T-helper 22 cell (primary cell): ENCODE measurements around the gene PIGO.
A peak's percentile ranks its signal among the peaks of the same experiment; 100 is the strongest.

Experiments
- DNase-seq: peaks from one replicate; pipeline ENCODE4 v3.0.0-alpha.2; 2020; ENCODE audit warnings: low read depth

The PIGO gene

DNA sequence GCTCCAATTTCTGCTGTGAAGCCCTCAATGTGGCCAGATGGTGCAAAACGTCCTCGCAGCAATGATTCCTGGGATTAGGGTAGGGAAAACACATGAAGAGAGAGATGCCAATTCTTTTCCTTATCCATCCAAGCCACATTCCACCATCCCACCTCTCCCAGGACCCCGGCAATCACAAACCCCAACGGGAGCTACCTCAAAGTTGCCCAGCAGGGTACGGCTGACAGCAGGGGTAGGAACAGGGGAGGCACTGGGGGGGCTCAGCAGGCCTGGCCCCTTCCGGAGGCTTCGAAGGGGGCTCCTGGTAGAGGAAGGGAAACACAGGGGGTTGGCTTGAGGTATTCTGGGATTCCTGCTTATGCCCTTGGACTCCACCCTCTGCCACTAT, 9.9 kb upstream of the PIGO start:
- DNase-seq = no peak

- DNase-seq = no peak
Observed at GRCh38 chr9:35105571-35106342, 9.4 kb upstream of the PIGO start.

GRCh38 chr9:35105126-35105525, 8.7 kb upstream of the PIGO start:
- no peak for DNase-seq

DNA sequence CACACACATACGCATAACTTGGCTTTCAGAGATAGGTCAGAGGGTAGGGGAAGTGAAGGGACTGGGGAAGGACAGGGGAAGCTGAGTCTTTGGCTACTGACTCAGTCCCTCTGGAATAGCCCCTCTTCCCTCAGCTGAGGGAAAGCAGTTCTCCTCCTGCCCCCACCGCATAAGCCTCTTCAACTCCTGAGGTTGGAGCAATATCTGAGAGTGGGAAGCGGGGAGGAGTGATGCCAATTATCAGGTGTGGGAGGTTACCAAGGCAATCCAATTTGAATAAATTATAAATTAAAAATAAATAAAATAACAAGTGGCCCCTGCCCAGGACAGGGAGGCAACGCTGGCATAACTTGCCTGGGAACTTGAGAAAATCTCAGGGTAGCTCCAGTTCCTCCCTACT, 8.2 kb upstream of the PIGO start:
- no peak for DNase-seq

DNA sequence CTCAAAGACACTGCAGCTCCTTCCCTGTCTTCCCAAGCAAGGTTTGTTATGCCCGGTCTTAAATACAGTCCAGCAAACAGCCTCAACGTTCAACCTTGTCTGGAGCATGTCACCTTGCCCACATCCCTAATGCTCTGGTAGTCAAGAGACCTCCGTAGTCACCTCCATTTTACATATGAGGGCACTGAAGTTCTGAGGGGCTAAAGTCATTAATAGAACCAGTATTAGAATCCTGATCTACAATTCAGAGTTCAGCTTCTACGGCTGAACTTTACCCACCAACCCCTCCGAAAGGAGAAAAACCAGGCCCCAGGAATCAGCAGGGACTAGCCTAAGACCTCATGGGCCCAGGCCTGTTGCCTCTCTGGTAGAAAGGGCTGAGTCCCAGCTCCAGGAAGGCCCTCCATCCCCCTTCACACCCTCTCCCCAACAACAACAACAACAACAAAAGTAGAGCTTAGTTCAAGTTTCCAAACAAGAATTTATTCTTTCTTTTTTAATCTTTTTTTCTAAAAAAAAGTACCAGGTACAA, 7.3 kb upstream of the PIGO start:
- DNase-seq = no peak

DNA sequence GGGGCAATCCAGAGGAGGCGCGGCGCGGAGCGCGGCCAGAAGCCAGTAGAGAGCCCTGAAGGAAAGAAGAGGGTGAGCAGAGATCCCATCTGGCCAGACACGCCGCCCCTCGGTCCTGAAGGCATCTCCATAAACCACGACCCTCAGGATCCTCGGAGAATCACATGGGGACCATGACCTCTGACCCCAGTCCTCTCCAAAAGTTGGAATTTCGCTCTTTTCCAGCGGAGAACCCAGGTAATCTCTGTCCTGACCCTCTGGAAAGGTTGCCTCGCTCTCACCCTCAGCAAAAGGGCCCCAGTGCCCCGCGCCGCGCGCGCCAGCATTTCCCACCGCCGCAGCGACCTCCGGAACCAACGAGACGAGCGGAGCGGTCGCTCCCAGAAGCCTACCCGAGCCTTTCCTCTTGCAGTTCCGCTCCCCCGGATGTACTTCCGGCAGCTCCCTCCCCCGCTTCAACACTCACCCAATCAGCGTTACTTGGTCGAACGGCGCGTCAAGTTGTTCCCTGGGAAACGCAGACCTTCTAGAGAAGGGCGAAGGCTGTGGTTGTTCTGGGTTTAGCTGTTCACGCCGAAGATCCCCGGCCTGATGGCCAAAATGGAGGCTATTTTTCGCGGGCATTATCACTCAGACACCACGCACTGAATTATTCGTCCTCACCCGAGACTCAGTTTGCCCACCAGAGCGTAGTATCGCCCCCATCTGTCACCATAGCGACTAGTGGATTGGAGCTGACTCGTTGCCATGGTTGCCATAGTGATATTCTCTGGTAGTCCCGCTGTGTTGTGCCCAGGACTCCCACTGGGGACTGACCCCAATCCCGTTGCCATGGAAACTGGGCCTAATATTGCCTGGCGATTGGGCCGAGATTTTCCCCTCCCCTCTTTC, 6.6 kb upstream of the PIGO start, which contains the start of gene STOML2:
STOML2 (minus strand) TSS at position 363 of the 891 bp plus-strand sequence; CDS start at position 326, 37 bp downstream.
- peak; percentile 89 for DNase-seq

- DNase-seq = no peak
Observed at GRCh38 chr9:35102465-35102768, 6.0 kb upstream of the PIGO start.

GRCh38 chr9:35097573-35097972, 1.2 kb upstream of the PIGO start:
- DNase-seq = no peak

GRCh38 chr9:35091536-35091935, 4.9 kb downstream of the PIGO start:
- no peak for DNase-seq

- DNase-seq = no peak
Observed at GRCh38 chr9:35089434-35089833, 7.0 kb downstream of the PIGO start.

GRCh38 chr9:35085078-35085477, 11.3 kb downstream of the PIGO start:
- DNase-seq = no peak

DNA sequence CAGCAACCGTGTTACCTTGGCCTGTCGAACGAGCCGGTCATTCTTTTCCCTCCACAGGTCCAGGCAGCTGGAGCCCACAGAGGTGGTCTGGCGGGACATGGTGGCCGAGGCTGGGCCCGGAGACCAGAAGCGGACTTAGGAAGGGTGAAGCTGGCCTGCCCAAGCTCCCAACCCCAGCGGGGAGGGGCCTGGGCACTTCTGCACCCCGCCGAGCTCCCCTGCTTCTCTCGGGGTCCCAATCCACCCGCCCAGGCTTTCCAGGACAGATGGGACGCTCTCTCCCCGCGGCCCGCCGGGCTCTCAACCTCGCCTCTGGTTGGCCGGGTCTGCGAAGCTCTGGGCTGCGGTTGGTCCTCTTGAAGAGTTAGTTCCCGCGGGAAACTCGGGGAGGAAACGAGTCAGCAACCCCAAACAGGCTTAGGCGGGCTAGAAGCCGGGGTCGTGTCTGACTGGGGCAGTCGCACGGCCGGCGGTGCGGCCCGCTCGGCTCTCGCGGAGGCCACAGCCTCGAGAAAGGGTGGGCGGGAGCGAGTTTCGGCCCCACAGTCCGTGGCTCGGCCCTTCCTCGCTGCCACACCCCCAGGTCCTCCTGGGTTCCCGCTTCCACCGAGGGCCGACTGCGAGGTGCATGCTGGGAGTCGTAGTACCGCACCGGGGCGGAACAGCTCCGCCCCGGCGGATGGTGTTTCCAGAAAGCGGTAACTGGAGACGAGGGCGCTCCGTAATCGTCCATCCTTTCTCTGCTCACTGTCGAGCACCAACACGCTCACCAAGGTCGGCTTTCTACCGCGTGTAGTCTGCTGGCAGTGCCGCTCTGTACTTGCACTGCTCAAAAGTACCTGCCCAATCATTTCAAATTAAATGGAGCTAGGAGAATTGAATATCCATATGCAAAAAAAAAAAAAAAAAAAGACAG, 16.7 kb downstream of the PIGO start, which contains the start of gene FANCG:
FANCG (minus strand) TSS at position 517 of the 916 bp plus-strand sequence; CDS start at position 99, 418 bp downstream.
- DNase-seq = peak; percentile 71

- no peak for DNase-seq
Observed at GRCh38 chr9:35079041-35079425, 17.4 kb downstream of the PIGO start.

GRCh38 chr9:35078066-35078465, 18.3 kb downstream of the PIGO start:
- DNase-seq = no peak

DNA sequence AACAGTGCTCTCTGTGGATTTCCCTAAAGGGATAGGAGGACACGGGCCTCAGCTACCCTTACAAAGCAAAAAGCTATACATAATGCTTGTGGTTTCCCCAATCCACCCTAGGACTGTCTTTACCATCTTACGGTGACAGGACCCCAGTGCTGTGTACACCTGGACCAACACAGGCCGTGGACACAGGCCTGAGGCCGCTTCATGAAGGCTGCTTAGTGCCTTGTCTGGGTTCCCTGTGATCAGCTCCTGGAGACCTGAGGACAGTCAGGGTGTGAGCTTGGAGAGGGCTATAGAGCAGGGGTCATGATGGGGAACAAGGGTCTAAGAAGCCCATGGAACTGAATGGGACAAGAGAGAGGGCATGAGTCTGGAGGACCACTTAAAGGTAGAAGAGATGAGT, 19.5 kb downstream of the PIGO start:
- no peak for DNase-seq

DNA sequence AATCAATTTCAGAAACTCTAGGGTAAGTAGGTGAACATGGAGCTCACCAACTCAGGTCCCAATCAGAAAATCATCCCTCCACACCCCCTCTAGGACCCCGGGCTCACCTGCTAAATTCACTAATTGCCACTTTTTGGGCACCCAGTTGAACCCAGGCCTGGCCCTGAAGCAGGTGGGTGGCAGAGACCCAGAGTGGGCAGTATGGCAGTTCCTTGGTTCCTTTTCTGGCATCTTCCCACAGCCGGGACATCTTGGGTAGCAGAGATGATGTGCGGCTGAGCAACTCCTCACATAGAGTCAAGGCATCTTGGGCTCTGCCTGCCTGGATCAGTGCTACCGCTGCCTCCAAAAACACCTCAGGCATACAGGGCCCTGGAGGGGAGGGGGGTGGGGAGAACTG, 21.0 kb downstream of the PIGO start:
- no peak for DNase-seq

DNA sequence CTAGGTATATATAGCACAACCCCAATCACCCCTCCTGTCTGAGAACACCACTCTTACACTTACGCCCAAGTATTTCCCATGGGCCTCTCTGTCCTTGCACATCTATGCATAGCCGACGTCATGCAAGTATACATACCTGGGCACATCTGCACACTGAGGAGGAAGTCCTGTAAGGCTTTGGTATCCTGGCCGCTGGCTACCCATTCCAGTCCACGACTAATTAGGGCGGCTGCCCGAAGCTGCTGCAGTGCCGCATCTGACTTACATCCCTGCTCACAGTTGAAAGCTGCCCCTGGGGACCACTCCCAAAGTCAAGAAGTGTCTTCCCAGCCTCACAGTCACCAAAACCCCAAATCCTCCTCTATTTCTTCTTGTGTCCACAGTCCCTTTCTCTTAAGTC, 21.6 kb downstream of the PIGO start:
- no peak for DNase-seq

DNA sequence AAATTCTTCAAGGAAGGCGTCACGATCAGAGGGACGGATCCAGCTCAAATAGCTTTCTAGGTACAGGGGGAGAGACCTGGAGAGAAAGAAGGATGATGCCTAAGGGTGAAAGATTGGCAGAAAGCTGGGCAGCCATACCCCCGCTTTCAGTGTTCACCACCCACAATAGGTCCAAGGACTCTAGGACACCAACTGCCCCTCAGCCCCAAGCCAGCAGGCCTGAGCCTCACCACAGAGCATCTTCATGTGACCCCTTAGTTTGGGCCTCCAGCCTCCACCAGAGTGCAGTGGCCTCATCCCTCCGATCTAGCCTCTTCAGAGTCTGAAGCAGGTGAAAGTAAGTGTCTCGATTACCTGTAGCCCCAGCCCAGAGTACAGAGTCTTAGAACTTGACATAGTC, 22.2 kb downstream of the PIGO start:
- no peak for DNase-seq

DNA sequence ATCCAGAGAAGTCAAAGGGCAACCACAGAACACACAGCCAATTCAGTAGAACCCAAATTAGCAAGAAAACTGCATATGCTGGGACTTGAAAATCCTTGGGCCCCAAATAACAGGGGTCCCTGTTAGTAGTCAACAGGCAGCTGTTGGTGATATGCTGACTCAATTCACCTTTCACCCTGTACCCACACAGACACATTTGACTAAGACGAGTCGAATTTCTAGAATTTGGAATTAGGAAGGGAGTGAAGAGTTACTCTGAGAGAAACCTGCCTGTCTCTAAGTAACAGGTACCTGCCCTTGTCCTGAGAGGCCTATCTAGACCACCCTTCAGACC, 23.1 kb downstream of the PIGO start:
- no peak for DNase-seq

- peak; percentile 98 for DNase-seq
Observed at GRCh38 chr9:35072461-35073278, 23.7 kb downstream of the PIGO start, which contains the start of gene VCP. TSS of gene VCP (minus strand) at chr9:35072625. CDS start at chr9:35072353, 272 bp downstream.

DNA sequence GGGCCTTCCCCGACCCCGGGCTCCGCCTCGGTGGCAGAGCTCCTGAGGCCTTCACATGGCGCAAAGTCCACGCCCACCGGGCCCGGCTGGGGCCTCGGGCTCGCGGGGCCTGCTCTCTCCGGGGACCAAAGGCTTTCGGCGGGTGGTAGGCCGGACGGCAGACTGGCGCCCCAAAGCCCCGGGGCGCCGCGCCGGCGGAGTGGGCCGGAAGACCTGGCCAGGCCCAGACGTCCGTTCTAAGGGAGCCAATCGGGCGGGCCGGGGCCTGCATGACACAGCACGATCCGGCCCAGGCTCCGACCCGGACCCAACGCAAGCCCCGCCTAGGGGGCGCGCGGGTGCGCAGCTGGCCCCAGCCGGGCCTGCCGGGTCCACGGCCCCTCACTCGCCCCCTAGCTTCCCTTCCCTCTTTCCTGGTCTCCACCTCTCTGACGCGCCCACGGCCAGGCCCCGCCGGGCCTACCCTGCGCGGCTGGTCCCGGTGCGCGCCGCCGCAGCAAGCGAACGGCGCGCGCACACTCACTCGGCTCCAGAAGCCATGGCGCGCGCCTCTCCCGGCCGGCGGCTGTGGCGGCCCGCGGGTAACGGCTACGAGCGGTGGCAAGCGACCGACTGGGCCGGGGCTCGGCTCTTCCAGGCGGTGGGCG, 24.5 kb downstream of the PIGO start:
- DNase-seq = peak; percentile 65
